GM23338 (cell line): Measurements from ENCODE around the gene TMUB1. TPM values are rescaled to one million over a fixed set of nuclear protein-coding genes. Genes with fewer than 3 reads are reported as not detected.

Experiments used
- ATAC-seq: fragments of 200-7000 bp; cut with Tn5 transposase; 3 replicates; pipeline ENCODE4 v1.9.1; 2020
- DNase-seq: peaks from one replicate; pipeline ENCODE4 v3.0.0-alpha.2; 2015; ENCODE audit warnings: low spot score
- H2AFZ ChIP-seq: fragments of 200-600 bp; sonication (generic); 2 replicates; pipeline ENCODE4 v1.8.0; 2016; ENCODE audit warnings: antibody characterized with exemption, mild to moderate bottlenecking, moderate library complexity
- H3F3A ChIP-seq: fragments of 200-600 bp; sonication (generic); replicated peaks from 2 replicates; pipeline ENCODE4 v1.8.0; 2017; ENCODE audit warnings: antibody characterized with exemption, mixed run types, low read depth
- H3K27ac ChIP-seq: fragments of 200-600 bp; sonication (generic); 2 replicates; pipeline ENCODE4 v1.6.1; 2016; ENCODE audit warnings: low read depth
- H3K27me3 ChIP-seq: fragments of 200-600 bp; sonication (generic); 2 replicates; pipeline ENCODE4 v1.8.0; 2016; ENCODE audit warnings: mild to moderate bottlenecking, mixed run types, moderate library complexity; ENCODE audit not compliant: insufficient read depth
- H3K36me3 ChIP-seq: fragments of 200-600 bp; sonication (generic); 2 replicates; pipeline ENCODE4 v1.8.0; 2016; ENCODE audit warnings: mild to moderate bottlenecking; ENCODE audit not compliant: insufficient read depth
- H3K4me1 ChIP-seq: fragments of 200-600 bp; sonication (generic); 2 replicates; pipeline ENCODE4 v1.8.0; 2016; ENCODE audit warnings: mild to moderate bottlenecking, moderate library complexity; ENCODE audit not compliant: insufficient read depth
- H3K4me2 ChIP-seq: fragments of 200-600 bp; sonication (generic); 2 replicates; pipeline ENCODE4 v1.7.1; 2017; ENCODE audit warnings: mixed run types
- H3K4me3 ChIP-seq: fragments of 200-600 bp; sonication (generic); 2 replicates; pipeline ENCODE4 v1.6.1; 2016; ENCODE audit warnings: mixed run types
- H3K79me2 ChIP-seq: fragments of 200-600 bp; sonication (generic); replicated peaks from 2 replicates; pipeline ENCODE4 v1.8.0; 2017; ENCODE audit warnings: mild to moderate bottlenecking; ENCODE audit not compliant: insufficient read depth
- H3K9me2 ChIP-seq: fragments of 200-600 bp; sonication (generic); 2 replicates; pipeline ENCODE4 v1.8.0; 2017; ENCODE audit not compliant: insufficient read depth
- H4K20me1 ChIP-seq: fragments of 200-600 bp; sonication (generic); replicated peaks from 2 replicates; pipeline ENCODE4 v1.8.0; 2017; ENCODE audit warnings: mild to moderate bottlenecking; ENCODE audit not compliant: insufficient read depth
- H3K27ac Mint-ChIP-seq: 2 replicates; pipeline ENCODE4 v1.8.0; 2020; ENCODE audit warnings: inconsistent platforms, mild to moderate bottlenecking, moderate library complexity, mixed read lengths
- H3K27me3 Mint-ChIP-seq: 3 replicates; pipeline ENCODE4 v1.8.0; 2022; ENCODE audit warnings: low read depth, mild to moderate bottlenecking, moderate library complexity, mixed read lengths, inconsistent platforms; ENCODE audit not compliant: insufficient read depth, poor library complexity
- H3K36me3 Mint-ChIP-seq: 3 replicates; pipeline ENCODE4 v1.8.0; 2021; ENCODE audit warnings: low read depth, mild to moderate bottlenecking, inconsistent platforms, moderate library complexity, mixed read lengths
- H3K4me1 Mint-ChIP-seq: 3 replicates; pipeline ENCODE4 v1.8.0; 2020; ENCODE audit warnings: mild to moderate bottlenecking, inconsistent platforms, mixed read lengths
- H3K4me3 Mint-ChIP-seq: 3 replicates; pipeline ENCODE4 v1.8.0; 2021; ENCODE audit warnings: moderate library complexity, mild to moderate bottlenecking, inconsistent platforms, mixed read lengths
- H3K9me3 Mint-ChIP-seq: 3 replicates; pipeline ENCODE4 v1.8.0; 2020; ENCODE audit warnings: moderate library complexity, mild to moderate bottlenecking, inconsistent platforms, mixed read lengths
- CREB1 ChIP-seq: fragments of 250-450 bp; sonication (Bioruptor Pico); IDR thresholded peaks from 2 replicates; pipeline ENCODE4 v1.5.0; 2020; ENCODE audit warnings: low read depth, mild to moderate bottlenecking, moderate library complexity
- ETS1 ChIP-seq: IDR thresholded peaks from 2 replicates; pipeline ENCODE4 v1.6.1; 2016; ENCODE audit warnings: antibody characterized with exemption
- EZH2phosphoT487 ChIP-seq: fragments of 200-600 bp; sonication (generic); IDR thresholded peaks from one replicate; pipeline ENCODE4 v1.8.1; 2018; ENCODE audit warnings: antibody characterized with exemption; ENCODE audit not compliant: unreplicated experiment
- JUNB ChIP-seq: IDR thresholded peaks from one replicate; pipeline ENCODE4 v1.6.1; 2016; ENCODE audit warnings: antibody characterized with exemption; ENCODE audit not compliant: unreplicated experiment
- NANOG ChIP-seq: IDR thresholded peaks from 2 replicates; pipeline ENCODE4 v1.6.1; 2016; ENCODE audit warnings: antibody characterized with exemption, borderline replicate concordance
- REST ChIP-seq: IDR thresholded peaks from one replicate; pipeline ENCODE4 v1.6.1; 2018; ENCODE audit warnings: antibody characterized with exemption; ENCODE audit not compliant: unreplicated experiment
- STAT1 ChIP-seq: IDR thresholded peaks from one replicate; pipeline ENCODE4 v1.6.1; 2016; ENCODE audit warnings: antibody characterized with exemption; ENCODE audit not compliant: unreplicated experiment
- ZNF114 ChIP-seq: fragments of 250-450 bp; sonication (Bioruptor Pico); IDR thresholded peaks from 2 replicates; pipeline ENCODE4 v1.5.0; 2020; ENCODE audit warnings: mild to moderate bottlenecking, moderate library complexity
- ZNF331 ChIP-seq: fragments of 250-450 bp; sonication (Bioruptor Pico); IDR thresholded peaks from 2 replicates; pipeline ENCODE4 v1.5.0; 2020; ENCODE audit warnings: low read depth, mild to moderate bottlenecking, moderate library complexity
- ZNF462 ChIP-seq: fragments of 250-450 bp; sonication (Bioruptor Pico); IDR thresholded peaks from 2 replicates; pipeline ENCODE4 v1.5.0; 2020; ENCODE audit warnings: mild to moderate bottlenecking, moderate library complexity
- polyA plus RNA-seq: library from polyadenylated mRNA; unstranded; fragments of >200 nt; fragmentation: Nextera tagmentation; extraction: Ambion mirVana; gene quantifications from 2 replicates; pipeline ENCODE4 v1.2.1, GENCODE V29; 2016
- total RNA-seq: library from RNA; depleted of rRNA; stranded (reverse); fragments of >200 nt; shearing (Covaris generic); gene quantifications from 2 replicates; pipeline ENCODE4 v1.2.3, GENCODE V29; 2014

The TMUB1 gene
- total and polyA plus RNA-seq, 2 experiments from 2014 or later: 47.6 to 61.1 TPM

GRCh38 chr7:151063212-151063561, 20.1 kb downstream of the TMUB1 start:
- H3K9me3 Mint-ChIP-seq: no peaks in the 10 kb centered on the region
- no peaks in the 10 kb centered on the region for H3K9me2 ChIP-seq
- peaks cover 41% of the 10 kb centered on the region for H3K4me1 Mint-ChIP-seq
- H3K27ac Mint-ChIP-seq: no peak overlapping the region; the same call in 1 of the 2 replicates
- TF ChIP-seq JUNB: no peak
- TF ChIP-seq ETS1: no peak
- TF ChIP-seq ZNF114: no peak
- TF ChIP-seq REST: no peak
- no peak for TF ChIP-seq ZNF331 (CRISPR knock-in tag)
- no peak for TF ChIP-seq EZH2phosphoT487
- TF ChIP-seq ZNF462 (CRISPR knock-in tag): no peak
- TF ChIP-seq STAT1: no peak
- no peak for TF ChIP-seq CREB1
- no peak for TF ChIP-seq NANOG
- peaks cover 39% of the 10 kb centered on the region for H3K27me3 Mint-ChIP-seq
- peak overlapping the region; percentile 93 for H3K4me2 ChIP-seq
- H3K36me3 Mint-ChIP-seq: peaks cover 29% of the 10 kb centered on the region
- peak overlapping the region; percentile 74 for H3K4me3 Mint-ChIP-seq
- no peak overlapping the region for H3K27ac ChIP-seq
- peaks cover 15% of the 10 kb centered on the region for H3F3A ChIP-seq
- H3K4me3 ChIP-seq: peak overlapping the region; percentile 76
- DNase-seq (peak; percentile 58), ATAC-seq (peak; percentile 1; the same call in 1 of the 3 replicates)
- peaks cover 16% of the 10 kb centered on the region for H3K36me3 ChIP-seq
- no peaks in the 10 kb centered on the region; the same call in 1 of the 2 replicates for H4K20me1 ChIP-seq
- peaks cover 11% of the 10 kb centered on the region for H3K79me2 ChIP-seq
- H3K4me1 ChIP-seq: peaks cover 38% of the 10 kb centered on the region
- no peak overlapping the region for H2AFZ ChIP-seq
- H3K27me3 ChIP-seq: peaks cover 22% of the 10 kb centered on the region
